HG02642 (cell line): Measurements from ENCODE around the gene SLC30A3.

Experiments
- ATAC-seq: cut with Tn5 transposase; IDR thresholded peaks from one replicate; pipeline ENCODE4 v1.9.1; 2021; ENCODE audit warnings: mild to moderate bottlenecking; ENCODE audit not compliant: unreplicated experiment, poor library complexity

The SLC30A3 gene

GRCh38 chr2:27211241-27211942, 51.5 kb downstream of the SLC30A3 start:
- ATAC-seq: peak; percentile 20

- ATAC-seq: no peak
Measured at GRCh38 chr2:27209621-27210401, 53.0 kb downstream of the SLC30A3 start.

- no peak for ATAC-seq
Measured at GRCh38 chr2:27208486-27209050, 54.3 kb downstream of the SLC30A3 start.

- ATAC-seq: no peak
Measured at GRCh38 chr2:27206346-27206745, 56.5 kb downstream of the SLC30A3 start.

GRCh38 chr2:27205206-27205605, 57.6 kb downstream of the SLC30A3 start:
- ATAC-seq: no peak

- ATAC-seq: no peak
Measured at GRCh38 chr2:27204566-27204965, 58.3 kb downstream of the SLC30A3 start.

- ATAC-seq: no peak
Measured at GRCh38 chr2:27203741-27204140, 59.1 kb downstream of the SLC30A3 start.
